ENCODE results near the gene NF2. TPM values are rescaled to one million over a fixed set of nuclear protein-coding genes. Genes with fewer than 3 reads are reported as not detected.

NF2 gene
- total RNA-seq, 2 donors from 2014 or later = 38.2 to 41.5 TPM

DNA sequence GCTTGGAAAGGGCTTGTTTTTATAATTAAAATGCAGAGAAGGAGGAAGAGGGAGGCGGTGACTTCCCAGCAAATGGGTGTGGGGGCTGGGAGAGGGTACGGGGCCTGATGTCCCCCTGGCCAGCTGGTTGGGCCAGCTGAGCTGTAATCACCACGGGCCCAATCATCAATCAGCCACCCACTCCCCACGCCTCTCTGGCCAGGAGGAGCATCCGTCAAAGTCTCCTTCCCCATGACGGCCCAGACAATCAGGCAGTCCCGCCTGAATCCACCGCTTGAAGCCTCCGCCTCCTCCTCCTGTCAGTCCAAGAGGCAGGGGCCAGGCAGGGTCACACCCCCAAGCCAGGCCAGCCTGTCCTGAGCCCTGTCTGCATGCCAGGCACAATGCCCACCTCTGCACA lies 103.1 kb downstream of the NF2 start:
- ATAC-seq (no peak), DNase-seq (no peak)
- intact Hi-C loops (cut with DNase I, micrococcal nuclease) = no loop called here

DNA sequence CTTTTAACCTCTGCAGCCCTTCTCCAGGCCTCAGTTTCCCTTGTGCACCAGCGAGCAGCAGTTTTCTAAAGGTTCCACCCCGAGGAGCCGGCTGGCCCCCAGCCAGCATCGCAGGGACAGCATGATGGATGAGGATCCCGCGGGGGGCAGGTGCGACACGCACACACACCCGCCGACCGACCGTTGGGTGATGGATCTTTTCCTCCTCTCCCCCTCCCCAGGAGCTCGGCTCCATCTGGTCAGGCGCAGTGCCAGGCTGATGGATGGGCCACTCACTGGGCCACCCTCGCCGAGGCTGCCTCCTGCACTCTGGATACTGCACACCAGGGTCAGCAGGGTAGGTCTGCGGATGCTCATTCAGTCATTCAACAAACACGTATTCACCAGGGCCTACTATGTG lies 103.6 kb downstream of the NF2 start:
- intact Hi-C loops (cut with DNase I, micrococcal nuclease) = no loop called here
- DNase-seq = no peak
- no peak for ATAC-seq

DNA sequence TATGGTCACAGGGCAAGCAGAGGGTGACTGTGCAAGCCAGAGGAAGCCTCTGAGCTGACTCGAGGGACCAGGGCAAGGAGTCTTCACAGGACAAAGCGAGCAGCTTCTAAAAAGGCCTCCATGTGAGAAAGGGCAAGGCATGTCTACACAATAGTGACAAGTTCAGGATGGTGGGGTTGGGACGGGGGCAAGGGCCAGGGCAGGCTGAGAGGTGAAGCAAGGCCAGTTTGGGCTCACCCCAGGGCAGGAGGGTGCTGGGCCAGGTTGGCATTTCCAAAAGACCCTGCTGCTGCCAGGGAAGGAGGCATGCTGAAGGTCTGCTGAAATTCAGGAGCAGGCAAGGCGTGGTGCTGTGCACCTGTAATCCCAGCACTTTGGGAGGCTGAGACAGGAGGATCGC lies 104.0 kb downstream of the NF2 start:
- intact Hi-C loops (cut with DNase I, micrococcal nuclease) = no loop called here

DNA sequence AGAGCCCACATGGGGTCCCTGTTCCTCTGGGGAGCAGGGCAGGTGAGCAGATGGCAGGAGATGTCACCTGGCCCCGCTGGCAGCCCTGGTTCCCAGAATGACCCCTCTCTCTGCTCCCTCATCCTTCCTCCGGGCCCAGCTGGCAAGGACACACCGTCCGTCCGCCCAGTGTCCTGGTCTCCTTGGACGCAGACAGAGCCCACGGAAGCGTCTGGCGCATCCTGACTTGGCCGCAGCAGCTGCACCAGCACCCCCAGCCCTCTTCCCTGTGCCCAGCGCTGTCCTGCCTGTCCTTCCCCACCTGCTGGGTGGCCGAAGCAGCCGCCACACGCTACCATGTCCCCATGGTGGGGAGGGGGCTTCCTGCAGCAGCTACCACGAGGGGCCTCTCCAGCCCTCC lies 106.8 kb downstream of the NF2 start:
- ATAC-seq = no peak
- DNase-seq = no peak
- intact Hi-C loops (cut with DNase I, micrococcal nuclease) = no loop called here

More for the DNA sequence above, 104.0 kb downstream of the NF2 start:
- ATAC-seq (no peak), DNase-seq (no peak)

DNA sequence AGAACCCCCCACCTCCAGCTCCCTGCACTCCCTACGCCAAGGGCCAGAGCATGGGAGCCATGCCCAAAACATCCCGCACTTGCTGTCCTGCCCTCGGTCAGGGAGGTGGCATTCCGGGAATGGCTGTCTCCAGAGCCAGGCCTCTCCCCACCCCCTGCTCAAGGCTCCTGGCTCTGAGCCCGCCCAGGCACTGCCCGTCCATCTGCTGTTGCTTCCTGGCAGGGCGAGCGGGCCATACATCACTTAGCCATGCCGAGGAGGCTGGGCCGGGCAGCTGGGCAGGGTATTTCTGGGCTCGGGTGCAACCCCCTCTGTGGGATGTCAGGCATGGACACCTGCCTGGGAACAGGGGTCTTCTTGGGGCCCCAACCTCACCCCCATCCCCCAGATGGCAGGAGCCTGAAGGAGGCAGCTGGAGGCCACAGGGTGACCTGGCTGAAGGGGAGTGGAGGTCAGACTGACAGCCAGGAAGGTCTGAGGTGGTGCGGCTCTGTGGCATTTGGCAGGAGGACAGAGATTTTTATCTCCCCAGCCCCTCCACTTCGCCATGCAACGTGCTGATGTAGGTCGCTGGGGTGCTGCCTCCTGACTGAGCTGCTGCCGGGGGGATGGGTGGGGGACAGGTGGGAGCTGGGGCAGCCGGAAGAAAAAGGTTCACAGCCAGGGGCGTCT lies 107.6 kb downstream of the NF2 start:
- intact Hi-C loops (cut with DNase I, micrococcal nuclease) = no loop called here
- ATAC-seq (peak; percentile 91), DNase-seq (peak; percentile 41 to 53)

DNA sequence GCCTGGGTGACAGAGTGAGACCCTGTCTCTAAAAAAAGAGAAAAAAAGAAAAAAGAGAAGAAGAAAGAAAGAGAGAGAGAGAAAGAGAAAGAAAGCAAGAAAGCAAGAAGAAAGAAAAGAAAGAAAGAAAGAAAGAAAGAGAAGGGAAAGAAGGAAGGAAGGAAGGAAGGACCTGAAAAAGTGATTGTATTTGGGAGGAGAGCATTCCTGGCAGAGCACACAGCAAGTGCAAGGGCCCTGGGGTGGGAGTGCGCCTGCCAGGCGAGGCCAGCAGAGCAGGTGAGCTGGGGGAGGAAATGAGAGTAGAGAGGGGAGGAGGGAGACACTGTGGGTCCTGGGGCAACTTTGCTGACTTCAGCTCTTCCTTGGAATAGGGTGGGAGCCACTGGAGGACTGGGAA lies 108.7 kb downstream of the NF2 start:
- DNase-seq (no peak), ATAC-seq (no peak)
- intact Hi-C loops (cut with DNase I, micrococcal nuclease) = no loop called here

DNA sequence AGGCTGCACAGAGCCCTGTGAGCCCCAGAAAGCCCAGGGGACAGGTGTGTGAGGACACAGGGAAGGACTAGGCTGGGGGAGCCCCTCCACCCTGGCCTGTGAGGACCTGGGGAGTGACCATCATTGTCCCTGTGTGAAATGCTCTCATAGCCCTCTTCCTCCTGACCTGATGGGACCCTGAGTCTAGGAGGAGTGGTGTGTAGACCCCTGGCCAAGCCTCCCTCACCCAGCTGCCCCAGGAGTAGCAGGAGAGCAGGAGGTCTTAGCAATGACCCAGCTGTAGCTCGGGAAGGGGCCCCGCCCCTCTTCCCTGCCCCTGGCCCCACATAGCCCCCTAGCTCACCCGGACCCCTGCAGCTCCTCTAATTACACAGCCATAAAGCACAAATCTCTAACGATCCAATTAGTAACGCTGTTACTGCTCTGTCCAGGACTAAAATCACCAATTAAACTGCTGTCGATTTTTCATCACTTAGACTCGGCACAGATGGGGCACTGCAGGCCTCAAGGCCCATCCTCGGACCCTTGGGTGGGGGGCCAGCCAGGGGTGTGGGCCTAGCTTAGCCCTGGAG lies 109.8 kb downstream of the NF2 start:
- intact Hi-C loops (cut with DNase I, micrococcal nuclease) = no loop called here
- ATAC-seq = no peak
- no peak for DNase-seq

DNA sequence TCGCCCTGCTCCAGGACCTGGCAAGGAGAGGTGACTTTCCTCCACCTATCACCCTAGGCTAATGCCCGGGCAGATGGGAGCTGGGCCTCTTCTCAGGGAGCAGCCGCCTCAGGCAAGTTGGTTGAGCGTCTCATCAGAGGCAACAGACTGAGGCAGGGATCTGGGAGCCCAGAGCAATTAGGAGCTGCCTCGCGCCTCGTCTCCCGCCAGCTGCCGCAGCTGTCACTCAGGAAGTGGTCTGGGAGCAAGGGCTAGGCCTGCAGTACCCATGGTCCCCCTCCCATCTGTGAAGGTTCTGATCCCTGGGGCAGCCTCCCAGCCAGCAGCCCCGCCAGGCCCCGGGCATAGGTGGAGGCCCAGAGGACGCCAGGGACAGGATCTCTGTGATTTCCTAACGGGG lies 111.8 kb downstream of the NF2 start:
- intact Hi-C loops (cut with DNase I, micrococcal nuclease) = no loop called here
- no peak for DNase-seq
- ATAC-seq = no peak

DNA sequence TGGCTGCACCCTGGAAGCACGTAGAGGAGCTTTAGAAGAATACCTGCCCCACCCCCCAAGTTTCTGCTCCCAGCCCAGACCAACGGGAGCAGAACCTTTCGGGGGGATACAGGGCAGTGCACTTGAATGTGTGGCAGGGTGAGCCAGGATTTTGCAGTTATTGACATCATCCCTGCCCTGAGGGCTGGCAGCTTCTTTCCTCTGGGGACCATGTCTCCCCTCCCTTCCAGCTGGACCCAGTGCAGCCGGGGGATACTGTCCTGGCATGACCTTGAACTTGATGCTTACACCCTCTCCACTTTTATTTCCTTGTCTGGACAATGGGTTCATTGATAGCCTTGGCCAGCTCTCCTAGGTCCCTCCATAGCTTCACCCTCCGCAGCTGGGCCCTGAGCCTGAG lies 112.3 kb downstream of the NF2 start:
- no peak for ATAC-seq
- intact Hi-C loops (cut with DNase I, micrococcal nuclease) = no loop called here
- no peak for DNase-seq

DNA sequence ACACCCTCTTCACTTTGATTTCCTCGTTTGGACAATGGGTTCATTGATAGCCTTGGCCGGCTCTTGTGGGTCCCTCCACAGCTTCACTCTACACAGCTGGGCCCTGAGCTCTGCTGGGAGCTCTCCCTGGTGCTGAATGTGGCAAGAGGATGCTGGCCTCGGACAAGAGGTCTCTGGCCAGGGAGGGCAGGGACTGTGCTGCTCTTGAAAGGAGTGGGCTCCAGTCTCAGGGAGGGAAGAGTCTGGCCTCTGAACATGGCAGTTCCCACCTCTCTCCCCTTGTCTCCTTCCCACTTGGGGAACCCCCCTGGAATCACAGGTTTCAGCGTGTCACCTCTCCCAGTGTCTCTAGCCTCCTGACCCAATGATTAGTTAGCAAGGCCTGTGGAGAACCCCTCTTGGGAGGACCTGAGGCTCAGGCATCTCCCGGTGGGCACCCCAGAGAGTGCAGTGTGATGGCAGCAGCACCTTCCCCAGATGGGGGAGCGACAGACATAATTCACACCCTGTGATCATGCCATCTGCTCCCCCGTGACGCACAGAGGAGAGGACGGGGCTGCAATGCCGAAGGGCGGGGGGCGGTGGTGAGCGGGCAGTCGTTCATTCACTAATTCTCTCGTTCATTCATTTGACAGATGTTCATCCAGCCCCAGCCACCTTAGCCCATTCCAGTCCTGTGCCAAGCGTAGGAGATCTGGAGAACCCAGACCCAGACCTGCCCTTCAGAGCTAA lies 113.5 kb downstream of the NF2 start:
- DNase-seq (peak; percentile 44 to 64), ATAC-seq (peak; percentile 85)
- intact Hi-C loops (cut with DNase I, micrococcal nuclease) = no loop called here

DNA sequence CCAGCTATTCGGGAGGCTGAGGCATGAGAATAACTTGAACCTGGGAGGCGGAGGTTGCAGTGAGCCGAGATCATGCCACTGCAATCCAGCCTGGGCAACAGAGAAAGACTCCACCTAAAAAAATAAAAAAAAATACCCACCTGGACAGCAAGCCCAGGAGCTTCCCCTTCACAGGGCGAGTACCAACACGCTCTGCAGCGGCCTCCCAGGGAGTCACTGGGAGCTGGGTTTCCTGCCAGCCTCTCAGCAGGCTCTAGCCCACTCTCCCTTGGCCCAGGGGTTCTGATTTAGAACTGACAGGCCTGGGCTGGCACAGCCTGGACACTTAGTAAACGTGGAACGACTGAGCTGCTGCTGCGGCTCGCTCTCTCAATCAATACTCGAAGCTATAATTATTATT lies 114.4 kb downstream of the NF2 start:
- no peak for DNase-seq
- ATAC-seq = no peak
- intact Hi-C loops (cut with DNase I, micrococcal nuclease) = no loop called here

DNA sequence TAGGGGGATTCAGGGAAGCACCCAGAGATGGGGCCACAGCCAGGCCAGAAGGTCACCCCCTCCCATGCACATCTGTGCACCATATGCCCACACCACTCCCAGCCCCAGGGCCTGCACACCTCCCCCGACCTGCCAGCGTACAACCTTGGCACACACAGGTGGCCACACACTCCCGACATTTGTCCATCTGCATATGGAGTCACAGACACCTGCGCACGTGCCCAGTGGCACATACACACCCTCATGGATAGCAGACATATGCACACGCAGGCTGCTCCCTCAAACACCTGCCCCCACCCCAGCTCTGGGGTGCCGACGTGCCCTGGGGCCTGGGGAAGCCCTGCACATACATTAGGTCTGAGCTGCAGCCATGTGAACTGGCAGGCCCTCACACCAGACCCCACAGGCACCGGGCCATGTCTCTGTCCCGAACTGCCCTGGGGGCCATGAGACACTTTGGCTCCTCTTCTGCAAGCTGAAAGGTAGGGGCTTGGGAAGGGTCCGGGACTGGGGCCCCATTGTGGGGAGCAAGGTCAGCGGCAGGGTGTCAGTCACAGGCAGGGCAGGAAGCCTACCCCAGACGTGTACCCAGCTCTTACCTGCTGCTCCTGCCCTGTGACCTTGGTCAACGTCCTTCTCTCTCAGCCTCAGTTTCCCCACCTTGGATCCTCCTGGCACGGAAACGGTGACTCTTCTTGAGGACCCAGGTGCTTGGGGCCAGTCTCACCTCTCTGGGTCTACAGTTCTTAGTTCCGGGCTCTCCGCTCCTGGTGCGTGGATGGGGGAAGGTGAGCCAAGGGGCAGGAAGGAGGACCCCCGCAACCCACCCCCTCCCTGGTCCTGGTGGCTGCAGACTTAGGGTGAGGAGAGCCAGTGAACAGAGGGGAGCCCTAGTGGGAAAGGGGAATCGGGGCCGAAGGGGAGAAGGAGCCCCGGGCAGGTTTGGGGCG lies 115.8 kb downstream of the NF2 start:
- intact Hi-C loops (cut with DNase I, micrococcal nuclease) = no loop called here
- no peak for DNase-seq
- no peak for ATAC-seq

DNA sequence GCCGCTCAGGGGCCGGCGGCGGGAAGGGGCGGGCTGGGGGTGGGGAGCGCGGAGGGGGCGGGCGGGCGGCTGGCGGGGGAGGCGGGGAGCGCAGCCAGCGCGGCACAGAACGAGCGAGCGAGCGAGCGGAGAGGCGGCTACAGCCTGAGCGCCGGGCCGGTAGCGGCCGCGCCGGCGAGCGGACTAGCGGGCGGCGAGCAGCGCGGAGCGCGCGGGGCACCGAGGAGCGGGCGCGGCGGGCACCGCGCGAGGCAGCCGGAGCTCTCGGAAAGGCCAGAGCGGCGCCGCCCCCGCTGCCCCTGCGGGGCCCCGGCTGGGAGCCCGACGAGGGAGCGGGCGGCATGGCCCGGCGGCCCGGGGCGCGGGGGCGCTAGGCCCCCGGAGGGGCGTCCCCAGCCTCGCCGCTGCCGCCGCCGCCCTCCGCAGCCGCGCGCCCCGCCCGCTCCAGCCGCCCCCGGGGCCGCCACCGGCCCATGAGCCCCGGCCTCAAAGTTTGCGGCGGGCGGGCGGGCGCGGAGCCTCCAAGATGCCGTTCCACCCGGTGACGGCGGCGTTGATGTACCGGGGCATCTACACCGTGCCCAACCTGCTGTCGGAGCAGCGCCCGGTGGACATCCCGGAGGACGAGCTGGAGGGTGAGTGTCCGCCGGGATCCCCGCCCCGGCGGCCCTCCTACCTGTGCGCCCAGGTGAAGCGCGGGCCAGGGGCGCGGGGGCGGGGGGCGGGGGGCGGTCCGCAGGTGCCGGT lies 116.6 kb downstream of the NF2 start, which contains the start of gene CABP7:
Gene CABP7, plus strand, starts transcription at position 105 of the 747 bp plus-strand sequence. Its CDS starts 422 bp downstream, at position 527.
- ATAC-seq (no peak), DNase-seq (no peak)
- intact Hi-C loops (cut with DNase I, micrococcal nuclease) = no loop called here

DNA sequence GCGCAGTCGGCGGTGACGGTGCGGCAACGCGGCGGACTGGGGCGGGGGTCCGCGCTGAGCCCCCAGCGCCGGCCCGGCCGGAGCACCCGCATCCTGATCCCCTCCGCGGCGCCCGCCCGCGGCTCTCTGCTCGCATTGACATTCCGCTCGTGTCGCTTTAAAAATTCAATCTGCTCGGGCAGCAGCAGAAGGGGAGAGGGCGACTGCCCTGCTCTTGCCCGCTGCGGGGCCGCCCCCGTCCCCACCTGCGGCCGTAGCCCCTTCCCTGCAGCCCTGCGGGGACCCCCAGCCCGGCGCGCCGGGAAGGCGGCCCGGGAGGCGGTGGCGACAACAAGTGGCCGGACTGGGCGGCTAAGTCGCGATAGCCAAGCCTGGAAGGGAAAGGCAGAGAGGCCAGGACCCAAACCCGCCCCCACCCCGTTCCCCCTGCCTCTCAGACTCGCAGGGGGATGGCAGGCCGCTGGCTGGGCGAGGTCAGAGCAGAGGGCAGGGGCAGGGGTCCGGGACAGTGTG lies 117.4 kb downstream of the NF2 start:
- DNase-seq = no peak
- no peak for ATAC-seq
- intact Hi-C loops (cut with DNase I, micrococcal nuclease) = no loop called here

DNA sequence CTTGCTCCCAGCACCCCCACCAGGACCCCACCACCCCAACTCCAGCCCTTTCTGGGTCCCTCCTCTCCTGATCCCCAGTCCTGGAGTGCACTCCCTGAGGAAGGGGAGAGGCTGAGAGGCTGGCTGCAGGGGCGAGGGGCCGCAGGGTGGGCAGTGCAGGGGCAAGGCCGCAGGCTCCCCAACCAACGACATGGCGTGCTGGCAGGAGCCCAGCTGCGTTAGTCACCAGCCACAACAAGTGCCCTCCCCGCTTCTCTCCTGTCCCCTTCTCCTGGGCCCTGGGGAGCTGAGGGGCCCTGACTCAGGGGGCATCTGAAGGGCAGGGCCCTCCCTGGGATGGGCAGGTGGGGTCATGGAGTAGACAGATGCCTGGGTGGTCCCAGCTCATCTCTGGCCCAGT lies 118.7 kb downstream of the NF2 start:
- DNase-seq (no peak), ATAC-seq (no peak)
- intact Hi-C loops (cut with DNase I, micrococcal nuclease) = no loop called here

DNA sequence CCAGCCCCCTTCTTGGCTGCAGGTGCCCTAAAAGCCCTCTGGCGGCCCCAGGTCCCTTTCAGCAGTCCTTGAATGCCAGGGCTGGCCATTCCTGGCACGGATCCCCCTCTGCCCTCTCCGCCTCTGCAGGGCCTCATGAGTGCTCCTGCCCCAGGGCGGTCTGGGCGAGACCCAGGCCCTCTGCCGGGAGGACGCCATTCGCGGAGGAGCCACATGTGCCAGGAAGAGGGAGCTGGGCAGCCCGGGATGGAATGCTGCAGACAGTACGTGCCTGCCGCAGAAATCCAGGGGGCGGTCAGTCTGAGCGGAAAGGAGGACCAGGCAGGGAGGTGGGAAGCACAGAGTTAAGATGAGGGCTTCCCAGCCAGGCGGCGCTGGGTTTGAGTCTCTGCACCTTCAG lies 119.2 kb downstream of the NF2 start:
- intact Hi-C loops (cut with DNase I, micrococcal nuclease) = no loop called here
- no peak for DNase-seq
- no peak for ATAC-seq

DNA sequence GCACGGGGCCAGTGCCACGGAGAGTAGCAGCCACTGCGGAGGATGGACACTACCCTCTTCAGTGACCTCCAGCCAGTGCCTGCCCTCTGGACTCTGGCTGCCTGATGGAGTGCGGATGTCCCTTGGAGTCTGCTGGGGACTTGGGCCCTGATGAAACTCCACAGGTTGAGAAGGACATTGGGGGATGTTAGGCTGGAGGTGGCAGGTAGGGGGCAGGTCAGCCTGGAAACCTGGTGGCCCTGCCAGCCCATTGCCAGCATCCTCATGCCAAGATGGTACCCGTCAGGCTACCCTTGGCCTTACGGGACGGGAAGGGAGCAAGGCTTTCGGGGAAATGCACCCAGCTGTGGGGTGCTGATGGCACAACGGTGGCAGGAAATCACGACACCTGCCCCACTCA lies 120.3 kb downstream of the NF2 start:
- intact Hi-C loops (cut with DNase I, micrococcal nuclease) = no loop called here
- no peak for ATAC-seq

DNA sequence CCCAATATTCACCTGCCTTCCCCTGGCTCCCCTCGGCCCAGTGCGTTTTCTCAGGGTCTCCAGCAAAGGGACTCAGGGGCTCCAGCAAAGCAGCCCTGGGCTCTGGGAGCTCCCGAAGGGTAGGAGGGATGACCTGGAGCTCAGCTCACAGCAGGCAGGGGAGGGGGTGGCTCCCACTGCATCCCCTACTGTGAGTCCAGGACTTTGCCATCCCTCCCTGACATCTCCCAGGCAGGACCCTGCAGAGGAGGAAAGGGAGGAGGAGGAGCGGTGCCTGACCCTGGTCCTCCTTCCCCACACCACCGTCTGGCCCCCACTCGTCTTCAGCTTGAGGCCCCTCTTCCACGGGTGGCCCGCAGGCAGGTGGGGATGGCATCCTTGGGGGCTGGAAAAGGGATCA lies 121.4 kb downstream of the NF2 start:
- ATAC-seq = no peak
- intact Hi-C loops (cut with DNase I, micrococcal nuclease) = no loop called here

More for the DNA sequence above, 120.3 kb downstream of the NF2 start:
- DNase-seq = no peak

More for the DNA sequence above, 121.4 kb downstream of the NF2 start:
- no peak for DNase-seq

Data from left colon (tissue), 2 donors.